Left lung (tissue), 10 donors: ENCODE measurements around the gene MIOX. TPM values are rescaled to one million over a fixed set of nuclear protein-coding genes. Genes with fewer than 3 reads are reported as not detected.

Source experiments
- ATAC-seq: fragments of 200-7000 bp; cut with Tn5 transposase; one replicate; pipeline ENCODE4 v1.9.1; 2020; ENCODE audit warnings: moderate library complexity
- DNase-seq, 4 donors: peaks; one replicate each; pipeline ENCODE4 v3.0.0-alpha.2; 2013 to 2020
- H3K27ac ChIP-seq, 2 donors: fragments of 200-600 bp; sonication (generic) in 1 of 2; one replicate each; pipeline versions ENCODE4 v1.5.0 to v1.8.0; 2020 to 2021
- H3K27me3 ChIP-seq, 2 donors: fragments of 200-600 bp; sonication (generic) in 1 of 2; one replicate each; pipeline versions ENCODE4 v1.5.0 to v1.8.0; 2020 to 2021
- H3K36me3 ChIP-seq, 2 donors: fragments of 200-600 bp; sonication (generic) in 1 of 2; one replicate each; pipeline versions ENCODE4 v1.5.0 to v1.8.0; 2020 to 2021
- H3K4me1 ChIP-seq, 2 donors: fragments of 200-600 bp; one replicate each; pipeline ENCODE4 v1.8.0; 2021
- H3K4me3 ChIP-seq, 2 donors: fragments of 200-600 bp; sonication (generic) in 1 of 2; one replicate each; pipeline versions ENCODE4 v1.5.0 to v1.8.0; 2020 to 2021; ENCODE audit warnings: mild to moderate bottlenecking in 1 of 2
- H3K9me3 ChIP-seq, 2 donors: fragments of 200-600 bp; sonication (generic) in 1 of 2; one replicate each; pipeline versions ENCODE4 v1.5.0 to v1.8.0; 2020 to 2021
- CTCF ChIP-seq, 2 donors: fragments of 200-600 bp; sonication (generic) in 1 of 2; IDR thresholded peaks; one replicate each; pipeline versions ENCODE4 v1.5.0 to v1.8.0; 2021; ENCODE audit warnings: antibody characterized with exemption in 2 of 2
- intact Hi-C, 2 donors: fragments of 100-400 bp; cut with DNase I; formaldehyde crosslinking; loops; one replicate each; pipeline versions ENCODE4 v1.11.2 to v1.14.2; 2022
- polyA plus RNA-seq, 6 donors: library from polyadenylated mRNA; unstranded; fragments of 120-200 nt; gene quantifications; one replicate each; pipeline ENCODE4 v1.2.1, GENCODE V29; 2013; ENCODE audit not compliant: insufficient read length in 6 of 6
- total RNA-seq, 2 donors: library from RNA; stranded (reverse); fragmentation: NEBNext Ultra II Directional; extraction: Animal tissue kit (Norgen Biotek cat#: 25700); gene quantifications; one replicate each; pipeline ENCODE4 v1.2.1, GENCODE V29; 2021
- donor health status: DM: no; HTN: yes; CAD: no.
- donor health status: DM: no; HTN: no; CAD: no.

MIOX gene
- total and polyA plus RNA-seq, 8 donors = 0.12 to 0.27 (median 0.15) TPM; not detected in 3

GRCh38 chr22:50446708-50447575 is 39.7 kb upstream of the MIOX start:
- Histone ChIP-seq H3K36me3 (peaks cover 0 to 86% of the 10 kb centered on the region in 2 donors), H3K4me3 (no peak overlapping the region), H3K4me1 (peaks cover 8 to 18% of the 10 kb centered on the region in 2 donors), H3K27me3 (no peaks in the 10 kb centered on the region), H3K27ac (no peak overlapping the region), H3K9me3 (no peaks in the 10 kb centered on the region)
- ATAC-seq (no peak), DNase-seq (peak in 1 of 4 donors; percentile 70)
- intact Hi-C loops = no loop called here
- TF ChIP-seq CTCF (IDR thresholded peaks at IDR 0.05) = no peak

- Histone ChIP-seq H3K9me3 (no peaks in the 10 kb centered on the region), H3K27ac (no peak overlapping the region), H3K27me3 (no peaks in the 10 kb centered on the region), H3K4me1 (peaks cover 8 to 18% of the 10 kb centered on the region in 2 donors), H3K36me3 (peaks cover 0 to 86% of the 10 kb centered on the region in 2 donors), H3K4me3 (no peak overlapping the region)
- ATAC-seq (no peak), DNase-seq (peak in 1 of 4 donors; percentile 78)
- intact Hi-C loops = no loop called here
- no peak for TF ChIP-seq CTCF (IDR thresholded peaks at IDR 0.05)
Measured at GRCh38 chr22:50447576-50448551, 38.8 kb upstream of the MIOX start.

- ATAC-seq (no peak), DNase-seq (no peak)
- intact Hi-C loops = no loop called here
- no peaks in the 10 kb centered on the region for H3K27me3 ChIP-seq
- peaks cover 0 to 4% of the 10 kb centered on the region in 2 donors for H3K4me1 ChIP-seq
- no peak overlapping the region for H3K27ac ChIP-seq
- H3K9me3 ChIP-seq = no peaks in the 10 kb centered on the region
- H3K36me3 ChIP-seq = peaks cover 0 to 87% of the 10 kb centered on the region in 2 donors
- no peak for TF ChIP-seq CTCF (IDR thresholded peaks at IDR 0.05)
- no peak overlapping the region for H3K4me3 ChIP-seq
Measured at GRCh38 chr22:50452649-50453048, 34.0 kb upstream of the MIOX start.

- peaks cover 0 to 90% of the 10 kb centered on the region in 2 donors for H3K36me3 ChIP-seq
- H3K4me1 ChIP-seq = peaks cover 0 to 4% of the 10 kb centered on the region in 2 donors
- intact Hi-C loops = no loop called here
- DNase-seq = no peak
- no peak for ATAC-seq
- no peak for TF ChIP-seq CTCF (IDR thresholded peaks at IDR 0.05)
- no peak overlapping the region for H3K27ac ChIP-seq
- no peak overlapping the region for H3K4me3 ChIP-seq
- H3K27me3 ChIP-seq = no peaks in the 10 kb centered on the region
- no peaks in the 10 kb centered on the region for H3K9me3 ChIP-seq
Measured at GRCh38 chr22:50454556-50455075, 32.0 kb upstream of the MIOX start.
